SK-N-MC (cell line): ENCODE data around the gene ING3.
A peak's percentile ranks its signal among the peaks of the same experiment; 100 is the strongest.

Source experiments
- DNase-seq: peaks from one replicate; pipeline ENCODE4 v3.0.0-alpha.2; 2011; ENCODE audit warnings: low read depth, low spot score
- H3K27ac ChIP-seq: fragments of 200-600 bp; sonication (generic); 2 replicates; pipeline ENCODE4 v1.5.1; 2016; ENCODE audit warnings: mixed run types
- H3K36me3 ChIP-seq: fragments of 200-600 bp; sonication (generic); 2 replicates; pipeline ENCODE4 v1.6.1; 2017; ENCODE audit warnings: antibody characterized with exemption, low read length, mixed read lengths; ENCODE audit not compliant: insufficient read depth
- H3K4me3 ChIP-seq: fragments of 200-600 bp; sonication (generic); 2 replicates; pipeline ENCODE4 v1.5.1; 2016
- H3K9ac ChIP-seq: fragments of 200-600 bp; sonication (generic); 2 replicates; pipeline ENCODE4 v1.8.0; 2017; ENCODE audit warnings: mixed run types, mixed read lengths; ENCODE audit not compliant: insufficient read length
- H3K9me3 ChIP-seq: fragments of 200-600 bp; sonication (generic); 2 replicates; pipeline ENCODE4 v1.6.1; 2017; ENCODE audit warnings: low read depth, mild to moderate bottlenecking, antibody characterized with exemption, low read length, moderate library complexity, mixed read lengths
- EZH2 ChIP-seq: fragments of 200-600 bp; sonication (generic); IDR thresholded peaks from one replicate; pipeline ENCODE4 v1.6.1; 2017; ENCODE audit warnings: antibody characterized with exemption
- FOXP2 ChIP-seq: optimal IDR thresholded peaks from 2 replicates; pipeline ENCODE3; 2011; ENCODE audit warnings: mild to moderate bottlenecking, moderate library complexity; ENCODE audit not compliant: insufficient read depth; ENCODE audit errors: extremely low read length, control extremely low read depth
- POLR2AphosphoS5 ChIP-seq: IDR thresholded peaks from 2 replicates; pipeline ENCODE4 v1.6.1; 2012; ENCODE audit warnings: mild to moderate bottlenecking, low read depth, low read length, borderline replicate concordance

The ING3 gene, protein sequence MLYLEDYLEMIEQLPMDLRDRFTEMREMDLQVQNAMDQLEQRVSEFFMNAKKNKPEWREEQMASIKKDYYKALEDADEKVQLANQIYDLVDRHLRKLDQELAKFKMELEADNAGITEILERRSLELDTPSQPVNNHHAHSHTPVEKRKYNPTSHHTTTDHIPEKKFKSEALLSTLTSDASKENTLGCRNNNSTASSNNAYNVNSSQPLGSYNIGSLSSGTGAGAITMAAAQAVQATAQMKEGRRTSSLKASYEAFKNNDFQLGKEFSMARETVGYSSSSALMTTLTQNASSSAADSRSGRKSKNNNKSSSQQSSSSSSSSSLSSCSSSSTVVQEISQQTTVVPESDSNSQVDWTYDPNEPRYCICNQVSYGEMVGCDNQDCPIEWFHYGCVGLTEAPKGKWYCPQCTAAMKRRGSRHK

DNA sequence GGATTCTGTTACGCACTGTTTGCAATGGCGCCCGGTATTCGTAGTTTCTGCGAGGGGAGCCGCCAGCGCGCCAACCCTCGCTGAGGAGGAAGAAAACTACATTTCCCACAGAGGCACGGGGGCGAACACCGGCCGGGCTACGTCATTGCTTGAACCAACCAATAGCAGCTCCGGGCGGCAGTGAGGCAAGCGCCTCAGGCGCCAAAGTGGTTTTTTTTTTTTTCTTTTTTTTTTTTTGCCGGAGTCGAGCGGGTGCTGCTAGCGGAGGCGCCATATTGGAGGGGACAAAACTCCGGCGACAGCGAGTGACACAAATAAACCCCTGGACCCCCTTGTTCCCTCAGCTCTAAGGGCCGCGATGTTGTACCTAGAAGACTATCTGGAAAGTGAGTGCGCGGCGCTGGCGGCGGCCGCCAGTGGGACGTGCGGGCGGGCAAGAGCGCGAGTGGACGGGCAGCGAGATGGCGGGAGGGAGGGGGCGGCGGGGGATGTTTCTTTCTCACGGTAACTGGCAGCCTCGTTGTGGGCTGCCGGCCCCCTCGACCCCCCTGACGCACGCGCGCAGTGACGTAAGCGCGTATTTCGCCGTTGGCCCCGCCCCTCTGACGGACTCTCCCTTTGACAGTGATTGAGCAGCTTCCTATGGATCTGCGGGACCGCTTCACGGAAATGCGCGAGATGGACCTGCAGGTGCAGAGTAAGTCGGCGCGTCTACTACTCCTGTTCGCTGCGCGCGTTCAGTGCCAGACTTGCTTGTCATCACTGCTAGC is at the start of gene ING3:
Gene ING3, plus strand, starts transcription at position 239 of the 770 bp plus-strand sequence. Its CDS starts 120 bp downstream, at position 359.
- peak; percentile 65 for TF ChIP-seq POLR2AphosphoS5
- TF ChIP-seq FOXP2 = peak; percentile 66
- no peak for TF ChIP-seq EZH2
- H3K9ac ChIP-seq = peak within 1 kb of the TSS; percentile 100
- H3K27ac ChIP-seq = peak within 1 kb of the TSS; percentile 98
- H3K4me3 ChIP-seq = peak within 1 kb of the TSS; percentile 98
- peaks cover 34% of the 10 kb centered on the region for H3K36me3 ChIP-seq
- peak; percentile 86 for DNase-seq
- H3K9me3 ChIP-seq = no peaks in the 10 kb centered on the region

GRCh38 chr7:120915314-120916105 is 35.1 kb upstream of the ING3 start:
- Histone ChIP-seq H3K9me3 (no peaks in the 10 kb centered on the region), H3K36me3 (no peaks in the 10 kb centered on the region), H3K9ac (no peak overlapping the region), H3K27ac (peak overlapping the region; percentile 5; the same call in 1 of the 2 replicates), H3K4me3 (no peak overlapping the region)
- no peak for DNase-seq
- no peak for TF ChIP-seq POLR2AphosphoS5
- TF ChIP-seq FOXP2 = no peak
- TF ChIP-seq EZH2 = no peak

- DNase-seq = no peak
- TF ChIP-seq FOXP2 = no peak
- TF ChIP-seq POLR2AphosphoS5 = no peak
- no peak for TF ChIP-seq EZH2
These were observed 34.5 kb upstream of the ING3 start for GRCh38 chr7:120916121-120916520.

GRCh38 chr7:120916538-120916937 is 34.0 kb upstream of the ING3 start:
- TF ChIP-seq EZH2 (no peak), POLR2AphosphoS5 (no peak), FOXP2 (no peak)
- Histone ChIP-seq H3K9me3 (no peaks in the 10 kb centered on the region), H3K4me3 (no peak overlapping the region), H3K9ac (no peak overlapping the region), H3K36me3 (no peaks in the 10 kb centered on the region), H3K27ac (no peak overlapping the region)
- no peak for DNase-seq

More at GRCh38 chr7:120916121-120916520, 34.5 kb upstream of the ING3 start:
- H3K9ac ChIP-seq = no peak overlapping the region
- no peak overlapping the region for H3K4me3 ChIP-seq
- no peaks in the 10 kb centered on the region for H3K36me3 ChIP-seq
- H3K27ac ChIP-seq = peak overlapping the region; percentile 5; the same call in 1 of the 2 replicates
- no peaks in the 10 kb centered on the region for H3K9me3 ChIP-seq

- Histone ChIP-seq H3K9ac (no peak overlapping the region), H3K4me3 (no peak overlapping the region), H3K9me3 (no peaks in the 10 kb centered on the region)
These were observed 31.1 kb upstream of the ING3 start for GRCh38 chr7:120919466-120919865.

GRCh38 chr7:120920034-120920433 is 30.5 kb upstream of the ING3 start:
- no peak for TF ChIP-seq FOXP2
- TF ChIP-seq POLR2AphosphoS5 = no peak
- no peak for TF ChIP-seq EZH2
- Histone ChIP-seq H3K36me3 (no peaks in the 10 kb centered on the region), H3K9ac (no peak overlapping the region), H3K4me3 (no peak overlapping the region), H3K9me3 (no peaks in the 10 kb centered on the region), H3K27ac (no peak overlapping the region)
- no peak for DNase-seq

More at GRCh38 chr7:120919466-120919865, 31.1 kb upstream of the ING3 start:
- Histone ChIP-seq H3K27ac (no peak overlapping the region), H3K36me3 (no peaks in the 10 kb centered on the region)
- no peak for TF ChIP-seq FOXP2
- TF ChIP-seq POLR2AphosphoS5 = no peak
- no peak for TF ChIP-seq EZH2
- DNase-seq = no peak

DNA sequence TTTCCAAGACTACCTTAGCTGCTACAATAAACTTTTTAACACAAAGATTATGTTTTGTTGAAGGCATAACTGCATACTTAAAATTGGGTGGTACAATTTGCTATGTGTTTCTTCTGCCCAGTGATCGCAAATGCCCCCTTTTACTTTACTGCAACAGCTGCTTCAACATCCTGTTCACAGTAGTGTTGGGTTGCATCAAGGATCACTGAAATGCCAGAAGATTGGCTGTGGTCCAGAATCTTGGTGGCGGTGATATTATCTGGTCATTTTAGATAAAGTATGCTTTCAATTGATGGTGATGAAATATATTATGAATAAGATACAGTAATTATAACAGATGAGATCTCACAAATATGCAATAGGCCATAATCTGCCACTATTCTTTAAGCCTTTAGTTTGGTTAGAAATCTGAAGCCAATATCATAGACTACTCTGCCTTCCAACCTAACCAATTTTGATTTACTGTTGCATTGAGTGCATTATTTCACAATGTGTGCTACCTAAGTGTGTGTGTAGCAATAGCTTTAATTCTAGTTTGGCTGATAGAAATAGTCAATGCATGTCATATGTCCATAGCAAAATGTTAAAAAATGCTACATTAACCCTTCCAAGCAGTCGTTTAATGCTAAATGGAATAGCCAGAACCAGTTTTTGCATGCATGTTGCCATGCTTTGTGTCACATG is 29.8 kb upstream of the ING3 start:
- Histone ChIP-seq H3K36me3 (no peaks in the 10 kb centered on the region), H3K9ac (no peak overlapping the region), H3K9me3 (no peaks in the 10 kb centered on the region), H3K4me3 (no peak overlapping the region), H3K27ac (no peak overlapping the region)
- no peak for DNase-seq
- TF ChIP-seq POLR2AphosphoS5 (no peak), EZH2 (no peak), FOXP2 (no peak)

- H3K4me3 ChIP-seq = no peak overlapping the region
- H3K9me3 ChIP-seq = no peaks in the 10 kb centered on the region
- no peak overlapping the region for H3K27ac ChIP-seq
- no peak overlapping the region for H3K9ac ChIP-seq
- no peak for DNase-seq
- TF ChIP-seq FOXP2 (no peak), POLR2AphosphoS5 (no peak), EZH2 (no peak)
- H3K36me3 ChIP-seq = no peaks in the 10 kb centered on the region
These were observed 25.7 kb upstream of the ING3 start for GRCh38 chr7:120924837-120925236.
